Measurements from ENCODE around the gene CYBC1.

The CYBC1 gene

GRCh38 chr17:82475458-82475857 is 24.9 kb upstream of the CYBC1 start:
- FAIRE-seq = no peak
- no peak for DNase-seq (ENCODE audit: insufficient read length, low spot score)
- no peak for TF ChIP-seq CTCF (IDR thresholded peaks at IDR 0.05; ENCODE audit: insufficient read depth, missing control alignments)

- no peak for TF ChIP-seq CTCF (IDR thresholded peaks at IDR 0.05; ENCODE audit: insufficient read depth, missing control alignments)
- DNase-seq (ENCODE audit: insufficient read length, low spot score) (no peak), FAIRE-seq (no peak)
Observed at GRCh38 chr17:82474223-82475010, 23.9 kb upstream of the CYBC1 start.

GRCh38 chr17:82470065-82470464 is 19.5 kb upstream of the CYBC1 start:
- DNase-seq (ENCODE audit: insufficient read length, low spot score) (no peak), FAIRE-seq (no peak)
- TF ChIP-seq CTCF (IDR thresholded peaks at IDR 0.05; ENCODE audit: insufficient read depth, missing control alignments) = no peak

- TF ChIP-seq CTCF (IDR thresholded peaks at IDR 0.05; ENCODE audit: insufficient read depth, missing control alignments) = no peak
- no peak for FAIRE-seq
- no peak for DNase-seq (ENCODE audit: insufficient read length, low spot score)
Observed at GRCh38 chr17:82468692-82469091, 18.1 kb upstream of the CYBC1 start.

GRCh38 chr17:82465023-82465603 is 14.6 kb upstream of the CYBC1 start:
- FAIRE-seq (no peak), DNase-seq (ENCODE audit: insufficient read length, low spot score) (no peak)
- TF ChIP-seq CTCF (IDR thresholded peaks at IDR 0.05; ENCODE audit: insufficient read depth, missing control alignments) = no peak

GRCh38 chr17:82464567-82464929 is 14.0 kb upstream of the CYBC1 start:
- TF ChIP-seq CTCF (IDR thresholded peaks at IDR 0.05; ENCODE audit: insufficient read depth, missing control alignments) = no peak
- FAIRE-seq = no peak
- no peak for DNase-seq (ENCODE audit: insufficient read length, low spot score)

- DNase-seq (ENCODE audit: insufficient read length, low spot score) (no peak), FAIRE-seq (no peak)
- no peak for TF ChIP-seq CTCF (IDR thresholded peaks at IDR 0.05; ENCODE audit: insufficient read depth, missing control alignments)
Observed at GRCh38 chr17:82463925-82464566, 13.5 kb upstream of the CYBC1 start.
